Trophoblast cell (in vitro differentiated cells and primary cell): Measurements from ENCODE around the gene GPRIN1.

Experiments
- DNase-seq, 2 donors: peaks; one replicate each; pipeline ENCODE4 v3.0.0-alpha.2; 2016
- H2AFZ ChIP-seq: 2 replicates; pipeline ENCODE4 v1.6.1; 2013; ENCODE audit warnings: low read length, moderate library complexity, mild to moderate bottlenecking; ENCODE audit not compliant: insufficient read depth, poor library complexity
- H2AK5ac ChIP-seq: 2 replicates; pipeline ENCODE4 v1.6.1; 2013; ENCODE audit warnings: mild to moderate bottlenecking, low read length
- H2BK120ac ChIP-seq: 2 replicates; pipeline ENCODE4 v1.6.1; 2013; ENCODE audit warnings: low read length, mild to moderate bottlenecking, moderate library complexity; ENCODE audit not compliant: insufficient read depth, poor library complexity
- H2BK12ac ChIP-seq: 2 replicates; pipeline ENCODE4 v1.6.1; 2013; ENCODE audit warnings: mild to moderate bottlenecking, low read length, moderate library complexity
- H2BK5ac ChIP-seq: 2 replicates; pipeline ENCODE4 v1.6.1; 2013; ENCODE audit warnings: low read length, low read depth, moderate library complexity, mild to moderate bottlenecking; ENCODE audit not compliant: poor library complexity
- H3K14ac ChIP-seq: 2 replicates; pipeline ENCODE4 v1.6.1; 2013; ENCODE audit warnings: mild to moderate bottlenecking, low read length
- H3K18ac ChIP-seq: 2 replicates; pipeline ENCODE4 v1.6.1; 2013; ENCODE audit warnings: mild to moderate bottlenecking, low read length
- H3K23ac ChIP-seq: 2 replicates; pipeline ENCODE4 v1.6.1; 2013; ENCODE audit warnings: low read length
- H3K27ac ChIP-seq: 2 replicates; pipeline ENCODE4 v1.5.1; 2013; ENCODE audit warnings: low read depth, mild to moderate bottlenecking, inconsistent platforms, low read length, moderate library complexity
- H3K27me3 ChIP-seq: 2 replicates; pipeline ENCODE4 v1.6.1; 2013; ENCODE audit warnings: inconsistent platforms, mild to moderate bottlenecking, low read length, moderate library complexity; ENCODE audit not compliant: insufficient read depth
- H3K36me3 ChIP-seq, 2 experiments: 1 replicate in 1 of 2; 2 replicates in 1 of 2; pipeline ENCODE4 v1.6.1; 2013; ENCODE audit warnings: low read length in 2 of 2, mild to moderate bottlenecking in 2 of 2, moderate library complexity in 1 of 2; ENCODE audit not compliant: insufficient read depth in 2 of 2, control insufficient read depth in 1 of 2
- H3K4ac ChIP-seq: 2 replicates; pipeline ENCODE4 v1.6.1; 2013; ENCODE audit warnings: low read depth, mild to moderate bottlenecking, low read length, moderate library complexity
- H3K4me1 ChIP-seq, 2 experiments: 1 replicate in 1 of 2; 2 replicates in 1 of 2; pipeline ENCODE4 v1.6.1; 2013; ENCODE audit warnings: low read length in 2 of 2, mild to moderate bottlenecking in 2 of 2, moderate library complexity in 1 of 2; ENCODE audit not compliant: insufficient read depth in 2 of 2, control insufficient read depth in 1 of 2
- H3K4me2 ChIP-seq: 2 replicates; pipeline ENCODE4 v1.6.1; 2013; ENCODE audit warnings: inconsistent platforms, mild to moderate bottlenecking, low read length, moderate library complexity
- H3K4me3 ChIP-seq: 2 replicates; pipeline ENCODE4 v1.5.1; 2013; ENCODE audit warnings: mild to moderate bottlenecking, low read depth, low read length, inconsistent platforms
- H3K79me1 ChIP-seq: one replicate; pipeline ENCODE4 v1.6.1; 2013; ENCODE audit warnings: low read length
- H3K79me2 ChIP-seq: 2 replicates; pipeline ENCODE4 v1.6.1; 2013; ENCODE audit warnings: low read length, mild to moderate bottlenecking; ENCODE audit not compliant: control insufficient read depth, insufficient read depth, poor library complexity
- H3K9ac ChIP-seq: 2 replicates; pipeline ENCODE4 v1.6.1; 2013; ENCODE audit warnings: mild to moderate bottlenecking, low read length
- H3K9me3 ChIP-seq: 2 replicates; pipeline ENCODE4 v1.6.1; 2013; ENCODE audit warnings: low read depth, mild to moderate bottlenecking, control low read depth, inconsistent platforms, low read length; ENCODE audit not compliant: insufficient read depth
- H4K12ac ChIP-seq: 2 replicates; pipeline ENCODE4 v1.6.1; 2013; ENCODE audit warnings: low read depth, mild to moderate bottlenecking, low read length, moderate library complexity
- H4K8ac ChIP-seq: 2 replicates; pipeline ENCODE4 v1.6.1; 2013; ENCODE audit warnings: low read depth, mild to moderate bottlenecking, low read length, moderate library complexity
- H4K91ac ChIP-seq: one replicate; pipeline ENCODE4 v1.6.1; 2013; ENCODE audit warnings: low read depth, mild to moderate bottlenecking, low read length, moderate library complexity
- WGBS: extraction: QIAGEN DNeasy Blood & Tissue Kit; methylation state at CpG from one replicate; pipeline ENCODE4 v1.1.7; 2013; ENCODE audit warnings: missing lambda C conversion rate; ENCODE audit not compliant: insufficient read length, insufficient coverage; ENCODE audit errors: extremely low coverage; 5-methylcytosine and 5-hydroxymethylcytosine counted together

GPRIN1 gene

GRCh38 chr5:176583076-176583475 lies 26.9 kb downstream of the GPRIN1 start:
- Histone ChIP-seq H4K91ac (no peak overlapping the region), H4K12ac (no peak overlapping the region), H2AK5ac (no peak overlapping the region), H3K79me1 (no peaks in the 10 kb centered on the region), H4K8ac (no peak overlapping the region), H3K9me3 (peaks cover 29% of the 10 kb centered on the region), H3K36me3 (no peaks in the 10 kb centered on the region), H3K14ac (no peak overlapping the region), H3K27ac (no peak overlapping the region), H3K27me3 (no peaks in the 10 kb centered on the region), H3K4me2 (no peak overlapping the region), H3K9ac (no peak overlapping the region), H2BK120ac (no peak overlapping the region), H3K4ac (no peak overlapping the region), H3K4me3 (no peak overlapping the region), H3K4me1 (no peaks in the 10 kb centered on the region), H2BK5ac (no peak overlapping the region), H3K79me2 (no peaks in the 10 kb centered on the region), H2AFZ (no peak overlapping the region), H3K18ac (no peak overlapping the region), H3K23ac (no peak overlapping the region), H2BK12ac (no peak overlapping the region)
- WGBS = no CpG with 5 or more reads among the region's 4 CpGs
- no peak for DNase-seq

- H3K9ac ChIP-seq = no peak overlapping the region
- H3K18ac ChIP-seq = no peak overlapping the region
- H4K8ac ChIP-seq = no peak overlapping the region
- no CpG with 5 or more reads among the region's 12 CpGs for WGBS
- no peak overlapping the region for H3K4me3 ChIP-seq
- no peak overlapping the region for H2BK5ac ChIP-seq
- no peak overlapping the region for H2BK12ac ChIP-seq
- H3K14ac ChIP-seq = no peak overlapping the region
- no peaks in the 10 kb centered on the region for H3K27me3 ChIP-seq
- no peak overlapping the region for H3K4me2 ChIP-seq
- no peak overlapping the region for H3K4ac ChIP-seq
- no peaks in the 10 kb centered on the region for H3K79me2 ChIP-seq
- H3K27ac ChIP-seq = no peak overlapping the region
- no peaks in the 10 kb centered on the region for H3K79me1 ChIP-seq
- no peaks in the 10 kb centered on the region for H3K36me3 ChIP-seq
- DNase-seq = no peak
- no peak overlapping the region for H2AK5ac ChIP-seq
- no peak overlapping the region for H3K23ac ChIP-seq
- H3K4me1 ChIP-seq = no peaks in the 10 kb centered on the region
- H2BK120ac ChIP-seq = no peak overlapping the region
- H4K12ac ChIP-seq = no peak overlapping the region
- H3K9me3 ChIP-seq = peaks cover 25% of the 10 kb centered on the region
- H2AFZ ChIP-seq = no peak overlapping the region
- H4K91ac ChIP-seq = no peak overlapping the region
These were observed 28.6 kb downstream of the GPRIN1 start for GRCh38 chr5:176581361-176581760.

GRCh38 chr5:176579323-176579722 lies 30.6 kb downstream of the GPRIN1 start:
- Histone ChIP-seq H3K9me3 (peaks cover 15% of the 10 kb centered on the region), H3K9ac (no peak overlapping the region), H3K4me2 (no peak overlapping the region), H3K18ac (no peak overlapping the region), H3K4me1 (no peaks in the 10 kb centered on the region), H3K27me3 (no peaks in the 10 kb centered on the region), H2BK12ac (no peak overlapping the region), H2BK120ac (no peak overlapping the region), H3K79me2 (no peaks in the 10 kb centered on the region), H3K23ac (no peak overlapping the region), H3K27ac (no peak overlapping the region), H3K36me3 (no peaks in the 10 kb centered on the region), H4K12ac (no peak overlapping the region), H4K8ac (no peak overlapping the region), H2BK5ac (no peak overlapping the region), H2AFZ (no peak overlapping the region), H3K4ac (no peak overlapping the region), H3K14ac (no peak overlapping the region), H2AK5ac (no peak overlapping the region), H4K91ac (no peak overlapping the region), H3K79me1 (no peaks in the 10 kb centered on the region), H3K4me3 (no peak overlapping the region)
- DNase-seq = no peak
- no CpG with 5 or more reads among the region's 4 CpGs for WGBS

GRCh38 chr5:176578391-176578808 lies 31.6 kb downstream of the GPRIN1 start:
- Histone ChIP-seq H2BK12ac (no peak overlapping the region), H3K9me3 (peaks cover 8% of the 10 kb centered on the region), H2BK5ac (no peak overlapping the region), H3K4ac (no peak overlapping the region), H3K9ac (no peak overlapping the region), H3K4me3 (no peak overlapping the region), H3K23ac (no peak overlapping the region), H3K4me2 (no peak overlapping the region), H2BK120ac (no peak overlapping the region), H2AFZ (no peak overlapping the region), H3K79me1 (no peaks in the 10 kb centered on the region), H4K12ac (no peak overlapping the region), H3K4me1 (no peaks in the 10 kb centered on the region), H3K14ac (no peak overlapping the region), H2AK5ac (no peak overlapping the region), H3K27me3 (no peaks in the 10 kb centered on the region), H3K36me3 (no peaks in the 10 kb centered on the region), H3K18ac (no peak overlapping the region), H3K27ac (no peak overlapping the region), H3K79me2 (no peaks in the 10 kb centered on the region), H4K8ac (no peak overlapping the region), H4K91ac (no peak overlapping the region)
- DNase-seq = peak; percentile 81 to 90
- no CpG with 5 or more reads among the region's 15 CpGs for WGBS
